Panc1 (cell line): Measurements from ENCODE around the gene PIAS1. TPM values are rescaled to one million over a fixed set of nuclear protein-coding genes. Genes with fewer than 3 reads are reported as not detected.

Experiments
- ATAC-seq: fragments of 200-7000 bp; cut with Tn5 transposase; 2 replicates; pipeline ENCODE4 v1.9.1; 2020; ENCODE audit warnings: mild to moderate bottlenecking, moderate library complexity
- BruUV-seq: library from RNA; stranded (reverse); fragments of 400-500 nt; replicated peaks from 2 replicates; lab custom pipeline; 2021; lab: Mats Ljungman, UMichigan
- CTCF ChIA-PET: fragments of 300-600 bp; sonication (Branson Sonifier 250); formaldehyde crosslinking; loops from one replicate; lab custom pipeline; 2022; ENCODE audit warnings: antibody characterized with exemption; lab: Charles Lee
- POLR2A ChIA-PET: fragments of 300-600 bp; sonication (Branson Sonifier 250); formaldehyde crosslinking; loops from one replicate; lab custom pipeline; 2022; ENCODE audit warnings: antibody characterized with exemption; lab: Charles Lee
- DNase-seq: peaks from one replicate; pipeline ENCODE4 v3.0.0-alpha.2; 2010; ENCODE audit warnings: low read depth, low spot score
- H3K27ac ChIP-seq: 2 replicates; pipeline ENCODE4 v1.5.1; 2011; ENCODE audit warnings: mild to moderate bottlenecking, low read length, inconsistent platforms
- H3K27me3 ChIP-seq: fragments of 200-500 bp; sonication (Bioruptor generic); 2 replicates; pipeline ENCODE4 v1.6.0; 2014; ENCODE audit warnings: low read length, inconsistent platforms; ENCODE audit not compliant: control insufficient read depth, insufficient read depth
- H3K36me3 ChIP-seq: fragments of 200-500 bp; sonication (Bioruptor generic); 2 replicates; pipeline ENCODE4 v1.5.1; 2014; ENCODE audit warnings: inconsistent platforms, mild to moderate bottlenecking, low read length, moderate library complexity; ENCODE audit not compliant: control insufficient read depth, insufficient read depth
- H3K4me1 ChIP-seq: 2 replicates; pipeline ENCODE4 v1.5.1; 2011; ENCODE audit warnings: inconsistent platforms, mild to moderate bottlenecking, low read length, moderate library complexity; ENCODE audit not compliant: control insufficient read depth, insufficient read depth
- H3K4me3 ChIP-seq, 2 experiments: 2 replicates each; pipeline ENCODE4 v1.5.1; 2011 to 2012; ENCODE audit warnings: low read depth in 2 of 2, low read length in 2 of 2, mild to moderate bottlenecking in 2 of 2, inconsistent platforms in 1 of 2, moderate library complexity in 1 of 2
- H3K9me3 ChIP-seq: fragments of 200-500 bp; sonication (Bioruptor generic); 2 replicates; pipeline ENCODE4 v1.5.1; 2014; ENCODE audit warnings: low read depth, mild to moderate bottlenecking, inconsistent platforms, low read length, moderate library complexity; ENCODE audit not compliant: control insufficient read depth, insufficient read depth
- CTCF ChIP-seq: fragments of 450-650 bp; IDR thresholded peaks from 2 replicates; pipeline ENCODE4 v1.5.1; 2017; ENCODE audit warnings: mild to moderate bottlenecking
- POLR2AphosphoS5 ChIP-seq: IDR thresholded peaks from 2 replicates; pipeline ENCODE4 v1.6.1; 2012; ENCODE audit warnings: mild to moderate bottlenecking, low read depth, low read length, moderate library complexity
- REST ChIP-seq, 2 experiments: IDR thresholded peaks; 2 replicates each; pipeline ENCODE4 v1.6.1; 2011 to 2012; ENCODE audit warnings: low read depth in 2 of 2, control low read depth in 1 of 2, low read length in 1 of 2, mild to moderate bottlenecking in 1 of 2, moderate library complexity in 1 of 2; ENCODE audit not compliant: insufficient read depth in 1 of 2
- SIN3A ChIP-seq: IDR thresholded peaks from 2 replicates; pipeline ENCODE4 v1.6.1; 2012; ENCODE audit warnings: low read depth, mild to moderate bottlenecking, low read length, moderate library complexity, borderline replicate concordance; ENCODE audit not compliant: insufficient read depth
- TCF7L2 ChIP-seq: IDR thresholded peaks from 2 replicates; pipeline ENCODE4 v1.6.1; 2011; ENCODE audit warnings: mild to moderate bottlenecking, low read depth, low read length, inconsistent platforms
- in situ Hi-C: cut with HindIII; loops from 2 replicates; pipeline ENCODE4 v1.10.0; 2016; ENCODE audit warnings: low sequenced_read_pairs, low pct_unique_long_range_greater_than_20kb
- intact Hi-C: fragments of 100-400 bp; cut with micrococcal nuclease; formaldehyde crosslinking; loops from one replicate; pipeline ENCODE4 v1.10.0; 2022; ENCODE audit not compliant: unreplicated experiment
- total RNA-seq: library from RNA; stranded (reverse); gene quantifications from one replicate; pipeline ENCODE4 v1.2.1, GENCODE V29; 2021; ENCODE audit not compliant: unreplicated experiment

PIAS1 gene
- total RNA-seq, 1 experiment from 2014 or later = 44.5 TPM

GRCh38 chr15:68029959-68030358 is 24.2 kb upstream of the PIAS1 start:
- ChIA-PET POLR2A (no interaction called here), CTCF (interaction anchor here (0.6 kb wide), 1 partner anchor 223 kb away, joined by 3 read pairs; no protein-coding TSS in a partner anchor)
- intact Hi-C loops (no loop called here), in situ Hi-C loops (no loop called here)
- no peak for TF ChIP-seq POLR2AphosphoS5
- TF ChIP-seq TCF7L2 = no peak
- no peak for TF ChIP-seq CTCF
- no peak for TF ChIP-seq REST (IDR thresholded peaks at IDR 0.05; ENCODE audit: insufficient read depth in 1 of 2, low read depth in 2 of 2, low read length in 1 of 2)
- TF ChIP-seq SIN3A = no peak
- DNase-seq (no peak), ATAC-seq (no peak)
- H3K36me3 ChIP-seq = no peaks in the 10 kb centered on the region
- H3K4me3 ChIP-seq = no peak overlapping the region
- no peaks in the 10 kb centered on the region for H3K4me1 ChIP-seq
- H3K9me3 ChIP-seq = no peaks in the 10 kb centered on the region
- no TSS peak for BruUV-seq
- H3K27me3 ChIP-seq = no peaks in the 10 kb centered on the region
- H3K27ac ChIP-seq = no peak overlapping the region

- in situ Hi-C loops = no loop called here
- CTCF ChIA-PET = no interaction called here
These were observed 22.7 kb upstream of the PIAS1 start for GRCh38 chr15:68031404-68031803.

More at GRCh38 chr15:68031404-68031803, 22.7 kb upstream of the PIAS1 start:
- Histone ChIP-seq H3K9me3 (no peaks in the 10 kb centered on the region), H3K4me3 (no peak overlapping the region), H3K4me1 (no peaks in the 10 kb centered on the region), H3K27me3 (no peaks in the 10 kb centered on the region), H3K36me3 (no peaks in the 10 kb centered on the region), H3K27ac (no peak overlapping the region; the same call in 1 of the 2 replicates)
- DNase-seq (no peak), ATAC-seq (no peak)
- POLR2A ChIA-PET = no interaction called here
- BruUV-seq = no TSS peak
- intact Hi-C loops = no loop called here
- no peak for TF ChIP-seq REST (IDR thresholded peaks at IDR 0.05; ENCODE audit: insufficient read depth in 1 of 2, low read depth in 2 of 2, low read length in 1 of 2)
- TF ChIP-seq TCF7L2 = no peak
- no peak for TF ChIP-seq SIN3A
- no peak for TF ChIP-seq POLR2AphosphoS5
- no peak for TF ChIP-seq CTCF
